Smooth muscle cell (in vitro differentiated cells): ENCODE results near the gene MAOA. TPM values are rescaled to one million over a fixed set of nuclear protein-coding genes. Genes with fewer than 3 reads are reported as not detected.

Experiments
- DNase-seq: peaks from one replicate; lab custom pipeline; 2025; ENCODE audit not compliant: unreplicated experiment; lab: John Stamatoyannopoulos, UW
- H2AFZ ChIP-seq: fragments of 200-600 bp; sonication (generic); 2 replicates; pipeline ENCODE4 v1.6.0; 2016; ENCODE audit warnings: antibody characterized with exemption, low read depth, mild to moderate bottlenecking
- H3F3A ChIP-seq: fragments of 200-600 bp; sonication (generic); 2 replicates; pipeline ENCODE4 v1.6.0; 2017; ENCODE audit warnings: antibody characterized with exemption, low read depth
- H3K27ac ChIP-seq: fragments of 200-600 bp; sonication (generic); 2 replicates; pipeline ENCODE4 v1.5.1; 2016; ENCODE audit warnings: low read depth, mild to moderate bottlenecking
- H3K27me3 ChIP-seq: fragments of 200-600 bp; sonication (generic); 2 replicates; pipeline ENCODE4 v1.6.1; 2016; ENCODE audit warnings: low read depth, mild to moderate bottlenecking
- H3K36me3 ChIP-seq: fragments of 200-600 bp; sonication (generic); 2 replicates; pipeline ENCODE4 v1.5.1; 2016; ENCODE audit warnings: low read depth
- H3K4me1 ChIP-seq: fragments of 200-600 bp; sonication (generic); 2 replicates; pipeline ENCODE4 v1.5.1; 2016; ENCODE audit warnings: low read depth
- H3K4me2 ChIP-seq: fragments of 200-600 bp; sonication (generic); 2 replicates; pipeline ENCODE4 v1.6.0; 2016; ENCODE audit warnings: mild to moderate bottlenecking
- H3K4me3 ChIP-seq: fragments of 200-600 bp; sonication (generic); 2 replicates; pipeline ENCODE4 v1.5.1; 2016; ENCODE audit warnings: mild to moderate bottlenecking
- H3K79me2 ChIP-seq: fragments of 200-600 bp; sonication (generic); 2 replicates; pipeline ENCODE4 v1.6.0; 2016; ENCODE audit warnings: low read depth, mild to moderate bottlenecking
- H3K9ac ChIP-seq: fragments of 200-600 bp; sonication (generic); 2 replicates; pipeline ENCODE4 v1.6.0; 2016; ENCODE audit warnings: low read depth
- H3K9me3 ChIP-seq: fragments of 200-600 bp; sonication (generic); replicated peaks from 2 replicates; pipeline ENCODE4 v1.5.1; 2016; ENCODE audit warnings: low read depth
- H4K20me1 ChIP-seq: fragments of 200-600 bp; sonication (generic); 2 replicates; pipeline ENCODE4 v1.6.0; 2016; ENCODE audit warnings: low read depth
- CTCF ChIP-seq: fragments of 200-600 bp; sonication (generic); IDR thresholded peaks from 2 replicates; pipeline ENCODE4 v1.5.1; 2017; ENCODE audit warnings: borderline replicate concordance, mild to moderate bottlenecking, antibody characterized with exemption; ENCODE audit not compliant: insufficient read depth, poor library complexity, severe bottlenecking
- WGBS: methylation state at CpG from one replicate; pipeline ENCODE4 v1.1.7; 2016; ENCODE audit warnings: low lambda C conversion rate; 5-methylcytosine and 5-hydroxymethylcytosine counted together
- polyA plus RNA-seq: library from polyadenylated mRNA; unstranded; fragments of >200 nt; fragmentation: Nextera tagmentation; extraction: Ambion mirVana; gene quantifications from 2 replicates; pipeline ENCODE4 v1.2.1, GENCODE V29; 2016
- total RNA-seq: library from RNA; depleted of rRNA; stranded (reverse); fragments of >200 nt; gene quantifications from 2 replicates; pipeline ENCODE4 v1.2.3, GENCODE V29; 2014

The MAOA gene
- total and polyA plus RNA-seq, 2 experiments from 2014 or later = 1.2 to 1.6 TPM

GRCh38 chrX:43743100-43743822 lies 87.2 kb downstream of the MAOA start:
- no peaks in the 10 kb centered on the region for H3K79me2 ChIP-seq
- H3K4me1 ChIP-seq = no peaks in the 10 kb centered on the region
- H3F3A ChIP-seq = no peaks in the 10 kb centered on the region
- H3K27me3 ChIP-seq = no peaks in the 10 kb centered on the region
- WGBS = 80% methylated on average over 5 of the region's 5 CpGs
- H4K20me1 ChIP-seq = no peaks in the 10 kb centered on the region
- DNase-seq = no peak
- H3K27ac ChIP-seq = no peak overlapping the region
- H3K9ac ChIP-seq = no peak overlapping the region
- H3K4me2 ChIP-seq = no peak overlapping the region
- H3K4me3 ChIP-seq = no peak overlapping the region
- H2AFZ ChIP-seq = no peak overlapping the region
- H3K9me3 ChIP-seq = no peaks in the 10 kb centered on the region
- no peaks in the 10 kb centered on the region for H3K36me3 ChIP-seq
- no peak for TF ChIP-seq CTCF

GRCh38 chrX:43744284-43744683 lies 88.2 kb downstream of the MAOA start:
- H2AFZ ChIP-seq = no peak overlapping the region
- no peak overlapping the region for H3K4me3 ChIP-seq
- no peak for TF ChIP-seq CTCF
- no peak overlapping the region for H3K9ac ChIP-seq
- no peaks in the 10 kb centered on the region for H3K79me2 ChIP-seq
- H3K27ac ChIP-seq = no peak overlapping the region
- H3K36me3 ChIP-seq = no peaks in the 10 kb centered on the region
- no peak overlapping the region for H3K4me2 ChIP-seq
- no peaks in the 10 kb centered on the region for H3K4me1 ChIP-seq
- no peaks in the 10 kb centered on the region for H3K9me3 ChIP-seq
- no peaks in the 10 kb centered on the region for H3F3A ChIP-seq
- 80% methylated on average over 3 of the region's 3 CpGs for WGBS
- H3K27me3 ChIP-seq = no peaks in the 10 kb centered on the region
- no peaks in the 10 kb centered on the region for H4K20me1 ChIP-seq
- DNase-seq = no peak

- H2AFZ ChIP-seq = no peak overlapping the region
- TF ChIP-seq CTCF = no peak
- H3K36me3 ChIP-seq = no peaks in the 10 kb centered on the region
- H3K27ac ChIP-seq = no peak overlapping the region
- no peak overlapping the region for H3K4me2 ChIP-seq
- no peaks in the 10 kb centered on the region for H3K9me3 ChIP-seq
- no peaks in the 10 kb centered on the region for H3K79me2 ChIP-seq
- H3K4me1 ChIP-seq = no peaks in the 10 kb centered on the region
- no peak overlapping the region for H3K9ac ChIP-seq
- 72% methylated on average over 6 of the region's 6 CpGs for WGBS
- H3F3A ChIP-seq = no peaks in the 10 kb centered on the region
- H3K27me3 ChIP-seq = no peaks in the 10 kb centered on the region
- no peak overlapping the region for H3K4me3 ChIP-seq
- H4K20me1 ChIP-seq = no peaks in the 10 kb centered on the region
- no peak for DNase-seq
Measured at GRCh38 chrX:43745938-43746721, 90.0 kb downstream of the MAOA start.
